ENCODE measurements around the gene CORO2B. TPM values are rescaled to one million over a fixed set of nuclear protein-coding genes. Genes with fewer than 3 reads are reported as not detected.

Gene CORO2B
- total and polyA plus RNA-seq, 2 of the 13 experiments (the other 11 are each of a cell fraction or from before 2014, with no cell fraction given), result 0.35 to 0.63 TPM

GRCh38 chr15:68695061-68695595 lies 116.3 kb downstream of the CORO2B start:
- Histone ChIP-seq H4K20me1 (ENCODE audit: insufficient read depth, low read length) (no peaks in the 10 kb centered on the region), H3K9ac (ENCODE audit: insufficient read depth, low read depth, low read length) (no peak overlapping the region), H3K4me2 (ENCODE audit: low read depth, low read length) (no peak overlapping the region), H3K4me3 (replicated peaks in 1 of 3; ENCODE audit: insufficient read depth in 1 of 3, low read depth in 2 of 3, low read length in 3 of 3) (no peak overlapping the region), H3K4me1 (ENCODE audit: insufficient read depth, low read length) (no peaks in the 10 kb centered on the region), H2AFZ (ENCODE audit: low read length) (no peak overlapping the region), H3K36me3 (replicated peaks in 1 of 2; ENCODE audit: control insufficient read depth in 1 of 2, insufficient read depth in 2 of 2, low read length in 2 of 2) (no peaks in the 10 kb centered on the region), H3K27ac (ENCODE audit: extremely low read length, insufficient read depth, low read length) (no peak overlapping the region), H3K9me3 (ENCODE audit: low read length) (no peaks in the 10 kb centered on the region), H3K79me2 (ENCODE audit: insufficient read depth, low read length) (no peaks in the 10 kb centered on the region), H3K27me3 (ENCODE audit: control insufficient read depth in 1 of 2, insufficient read depth in 2 of 2, low read length in 2 of 2) (0 out of 5 replicates have a peak, but pooled peaks cover 0 to 9% of the 10 kb centered on the region in 2 experiments)
- WGBS (ENCODE audit: low lambda C conversion rate), result 44% methylated on average over 9 of the region's 9 CpGs
- no peak for DNase-seq (ENCODE audit: low spot score)
- intact Hi-C loops (cut with micrococcal nuclease; ENCODE audit: unreplicated experiment), result no loop called here
- no peak for ATAC-seq
- ChIA-PET POLR2A (no interaction called here), CTCF (ENCODE audit: low intra/inter-chr PET ratio, low total read pairs) (no interaction called here)
- FAIRE-seq, result no peak
- no TSS peak for BruUV-seq (replicated peaks)
- in situ Hi-C loops (cut with HindIII; ENCODE audit: extremely low pct_ligation_motif_present, low pct_unique_long_range_greater_than_20kb), result no loop called here
- TF ChIP-seq CBX5 (CRISPR knock-in tag; IDR thresholded peaks at IDR 0.05; ENCODE audit: borderline replicate concordance) (no peak), TBL1XR1 (IDR thresholded peaks at IDR 0.05; ENCODE audit: borderline replicate concordance, low read length, partially characterized antibody) (no peak), SYNCRIP (IDR thresholded peaks at IDR 0.05; ENCODE audit: insufficient read depth, low read depth, low read length) (no peak), SNAI1 (CRISPR knock-in tag; IDR thresholded peaks at IDR 0.05; ENCODE audit: borderline replicate concordance) (no peak), DNMT3B (CRISPR knock-in tag; conservative IDR thresholded peaks at IDR 0.05) (no peak), ZNF317 (CRISPR knock-in tag; IDR thresholded peaks at IDR 0.05) (no peak), ATF4 (CRISPR knock-in tag; IDR thresholded peaks at IDR 0.05) (no peak), CENPT (CRISPR knock-in tag; IDR thresholded peaks at IDR 0.05; ENCODE audit: low read depth) (no peak), ZNF761 (CRISPR knock-in tag; conservative IDR thresholded peaks at IDR 0.05) (no peak), ZNF484 (CRISPR knock-in tag; IDR thresholded peaks at IDR 0.05; ENCODE audit: borderline replicate concordance, low read depth) (no peak), YY1 (IDR thresholded peaks at IDR 0.05; ENCODE audit: insufficient read depth, insufficient replicate concordance, low read depth, low read length) (no peak), ASH2L (IDR thresholded peaks at IDR 0.05; ENCODE audit: insufficient read length, low read depth, low read length) (no peak), SOX5 (CRISPR knock-in tag; IDR thresholded peaks at IDR 0.05; ENCODE audit: borderline replicate concordance) (no peak), ZNF570 (CRISPR knock-in tag; IDR thresholded peaks at IDR 0.05; ENCODE audit: borderline replicate concordance) (no peak)
- TF ChIP-seq, protein P1, sequence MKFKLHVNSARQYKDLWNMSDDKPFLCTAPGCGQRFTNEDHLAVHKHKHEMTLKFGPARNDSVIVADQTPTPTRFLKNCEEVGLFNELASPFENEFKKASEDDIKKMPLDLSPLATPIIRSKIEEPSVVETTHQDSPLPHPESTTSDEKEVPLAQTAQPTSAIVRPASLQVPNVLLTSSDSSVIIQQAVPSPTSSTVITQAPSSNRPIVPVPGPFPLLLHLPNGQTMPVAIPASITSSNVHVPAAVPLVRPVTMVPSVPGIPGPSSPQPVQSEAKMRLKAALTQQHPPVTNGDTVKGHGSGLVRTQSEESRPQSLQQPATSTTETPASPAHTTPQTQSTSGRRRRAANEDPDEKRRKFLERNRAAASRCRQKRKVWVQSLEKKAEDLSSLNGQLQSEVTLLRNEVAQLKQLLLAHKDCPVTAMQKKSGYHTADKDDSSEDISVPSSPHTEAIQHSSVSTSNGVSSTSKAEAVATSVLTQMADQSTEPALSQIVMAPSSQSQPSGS (CRISPR knock-in tag; IDR thresholded peaks at IDR 0.05), result no peak
- TF ChIP-seq, protein P2, sequence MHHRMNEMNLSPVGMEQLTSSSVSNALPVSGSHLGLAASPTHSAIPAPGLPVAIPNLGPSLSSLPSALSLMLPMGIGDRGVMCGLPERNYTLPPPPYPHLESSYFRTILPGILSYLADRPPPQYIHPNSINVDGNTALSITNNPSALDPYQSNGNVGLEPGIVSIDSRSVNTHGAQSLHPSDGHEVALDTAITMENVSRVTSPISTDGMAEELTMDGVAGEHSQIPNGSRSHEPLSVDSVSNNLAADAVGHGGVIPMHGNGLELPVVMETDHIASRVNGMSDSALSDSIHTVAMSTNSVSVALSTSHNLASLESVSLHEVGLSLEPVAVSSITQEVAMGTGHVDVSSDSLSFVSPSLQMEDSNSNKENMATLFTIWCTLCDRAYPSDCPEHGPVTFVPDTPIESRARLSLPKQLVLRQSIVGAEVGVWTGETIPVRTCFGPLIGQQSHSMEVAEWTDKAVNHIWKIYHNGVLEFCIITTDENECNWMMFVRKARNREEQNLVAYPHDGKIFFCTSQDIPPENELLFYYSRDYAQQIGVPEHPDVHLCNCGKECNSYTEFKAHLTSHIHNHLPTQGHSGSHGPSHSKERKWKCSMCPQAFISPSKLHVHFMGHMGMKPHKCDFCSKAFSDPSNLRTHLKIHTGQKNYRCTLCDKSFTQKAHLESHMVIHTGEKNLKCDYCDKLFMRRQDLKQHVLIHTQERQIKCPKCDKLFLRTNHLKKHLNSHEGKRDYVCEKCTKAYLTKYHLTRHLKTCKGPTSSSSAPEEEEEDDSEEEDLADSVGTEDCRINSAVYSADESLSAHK (CRISPR knock-in tag; IDR thresholded peaks at IDR 0.05; ENCODE audit: borderline replicate concordance), result no peak
- TF ChIP-seq, protein P3, sequence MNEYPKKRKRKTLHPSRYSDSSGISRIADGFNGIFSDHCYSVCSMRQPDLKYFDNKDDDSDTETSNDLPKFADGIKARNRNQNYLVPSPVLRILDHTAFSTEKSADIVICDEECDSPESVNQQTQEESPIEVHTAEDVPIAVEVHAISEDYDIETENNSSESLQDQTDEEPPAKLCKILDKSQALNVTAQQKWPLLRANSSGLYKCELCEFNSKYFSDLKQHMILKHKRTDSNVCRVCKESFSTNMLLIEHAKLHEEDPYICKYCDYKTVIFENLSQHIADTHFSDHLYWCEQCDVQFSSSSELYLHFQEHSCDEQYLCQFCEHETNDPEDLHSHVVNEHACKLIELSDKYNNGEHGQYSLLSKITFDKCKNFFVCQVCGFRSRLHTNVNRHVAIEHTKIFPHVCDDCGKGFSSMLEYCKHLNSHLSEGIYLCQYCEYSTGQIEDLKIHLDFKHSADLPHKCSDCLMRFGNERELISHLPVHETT (CRISPR knock-in tag; conservative IDR thresholded peaks at IDR 0.05), result no peak

All from HepG2 (cell line).